B cell (primary cell): Measurements from ENCODE around the gene ZNF384. TPM values are rescaled to one million over a fixed set of nuclear protein-coding genes. Genes with fewer than 3 reads are reported as not detected.

Experiments used
- ATAC-seq: fragments of 200-7000 bp; cut with Tn5 transposase; one replicate; pipeline ENCODE4 v1.10.0; 2021; ENCODE audit warnings: low read depth, mild to moderate bottlenecking, moderate number of reproducible peaks, moderate library complexity
- CTCF ChIA-PET: fragments of 350-600 bp; sonication (Branson Sonifier 250); formaldehyde crosslinking; loops from one replicate; lab custom pipeline; 2021; ENCODE audit warnings: antibody characterized with exemption, inconsistent platforms; lab: Charles Lee
- POLR2A ChIA-PET: fragments of 350-600 bp; sonication (Branson Sonifier 250); formaldehyde crosslinking; loops from one replicate; lab custom pipeline; 2021; ENCODE audit warnings: antibody characterized with exemption; lab: Charles Lee
- DNase-seq: peaks from one replicate; pipeline ENCODE4 v3.0.0; 2013
- H2AFZ ChIP-seq: 2 replicates; pipeline ENCODE4 v1.6.1; 2012; ENCODE audit warnings: mild to moderate bottlenecking, low read depth, low read length; ENCODE audit not compliant: insufficient read depth, poor library complexity, severe bottlenecking
- H3K27ac ChIP-seq, 2 donors: 1 replicate in 1 of 2; 2 replicates in 1 of 2; pipeline ENCODE4 v1.5.1; 2012 to 2013; ENCODE audit warnings: low read length in 2 of 2, mild to moderate bottlenecking in 2 of 2, moderate library complexity in 1 of 2
- H3K27me3 ChIP-seq, 4 experiments: fragments of 200-600 bp in 1 of 4; sonication (generic) in 1 of 4; replicated peaks in 1 of 4; 1 replicate in 2 of 4; 2 replicates in 2 of 4; pipeline versions ENCODE4 v1.6.1 to v1.7.0; 2013 to 2016; ENCODE audit warnings: low read length in 3 of 4, mild to moderate bottlenecking in 2 of 4, mixed read lengths in 1 of 4, moderate library complexity in 1 of 4; ENCODE audit not compliant: insufficient read depth in 4 of 4, control insufficient read depth in 3 of 4; ENCODE audit errors: control extremely low read depth in 1 of 4
- H3K36me3 ChIP-seq, 2 experiments: replicated peaks in 1 of 2; 1 replicate in 1 of 2; 2 replicates in 1 of 2; pipeline versions ENCODE4 v1.6.1 to v1.7.1; 2013; ENCODE audit warnings: low read length in 1 of 2; ENCODE audit not compliant: insufficient read depth in 2 of 2, control insufficient read depth in 1 of 2; ENCODE audit errors: control extremely low read depth in 1 of 2, extremely low read depth in 1 of 2
- H3K4me1 ChIP-seq, 2 donors: fragments of 200-600 bp in 1 of 2; sonication (generic) in 1 of 2; 1 replicate in 1 of 2; 2 replicates in 1 of 2; pipeline versions ENCODE4 v1.5.1 to v1.6.1; 2013 to 2017; ENCODE audit warnings: low read length in 2 of 2; ENCODE audit not compliant: control insufficient read depth in 2 of 2, insufficient read depth in 2 of 2
- H3K4me2 ChIP-seq: replicated peaks from 2 replicates; pipeline ENCODE3; 2012; ENCODE audit warnings: mild to moderate bottlenecking, low read depth, low read length; ENCODE audit not compliant: poor library complexity, severe bottlenecking
- H3K4me3 ChIP-seq, 5 experiments: fragments of 200-600 bp in 1 of 5; sonication (generic) in 1 of 5; 1 replicate in 3 of 5; 2 replicates in 2 of 5; pipeline versions ENCODE4 v1.5.1 to v1.7.0; 2011 to 2016; ENCODE audit warnings: low read length in 4 of 5, mild to moderate bottlenecking in 4 of 5, low read depth in 2 of 5, control low read depth in 1 of 5, moderate library complexity in 1 of 5; ENCODE audit not compliant: insufficient read depth in 1 of 5; ENCODE audit errors: control extremely low read depth in 1 of 5, extremely low read depth in 1 of 5
- H3K79me2 ChIP-seq: fragments of 200-600 bp; sonication (generic); one replicate; pipeline ENCODE4 v1.6.0; 2016; ENCODE audit warnings: low read length; ENCODE audit not compliant: control insufficient read depth, insufficient read depth
- H3K9ac ChIP-seq: fragments of 200-600 bp; sonication (generic); 2 replicates; pipeline ENCODE4 v1.6.1; 2017; ENCODE audit warnings: mild to moderate bottlenecking, low read length, moderate library complexity
- H3K9me3 ChIP-seq, 3 donors: one replicate each; pipeline versions ENCODE4 v1.6.1 to v1.7.1; 2013; ENCODE audit warnings: low read length in 2 of 3; ENCODE audit not compliant: control insufficient read depth in 2 of 3, insufficient read depth in 1 of 3; ENCODE audit errors: control extremely low read depth in 1 of 3
- H4K20me1 ChIP-seq: 2 replicates; pipeline ENCODE4 v1.6.0; 2012; ENCODE audit warnings: mild to moderate bottlenecking, low read length; ENCODE audit not compliant: insufficient read depth, control insufficient read depth, poor library complexity, severe bottlenecking
- H3K27ac Mint-ChIP-seq: one replicate; pipeline ENCODE4 v1.8.0; 2021; ENCODE audit warnings: mixed read lengths
- H3K27me3 Mint-ChIP-seq: one replicate; pipeline ENCODE4 v1.8.0; 2021; ENCODE audit warnings: mixed read lengths
- H3K4me1 Mint-ChIP-seq: one replicate; pipeline ENCODE4 v1.8.0; 2021; ENCODE audit warnings: mixed read lengths
- H3K4me3 Mint-ChIP-seq: one replicate; pipeline ENCODE4 v1.8.0; 2021; ENCODE audit warnings: mixed read lengths
- H3K9me3 Mint-ChIP-seq: one replicate; pipeline ENCODE4 v1.8.0; 2022; ENCODE audit warnings: mixed read lengths; ENCODE audit not compliant: insufficient read depth
- CTCF ChIP-seq: fragments of 200-600 bp; IDR thresholded peaks from one replicate; pipeline ENCODE4 v1.8.0; 2022; ENCODE audit warnings: antibody characterized with exemption, mild to moderate bottlenecking
- EZH2 ChIP-seq: IDR thresholded peaks from 2 replicates; pipeline ENCODE4 v1.6.1; 2012; ENCODE audit warnings: borderline replicate concordance, low read depth, mild to moderate bottlenecking, moderate library complexity, low read length; ENCODE audit not compliant: insufficient read depth, poor library complexity, severe bottlenecking
- WGBS: methylation state at CpG from one replicate; pipeline ENCODE4 v1.1.5; 2013; ENCODE audit warnings: missing lambda C conversion rate; ENCODE audit not compliant: insufficient coverage; 5-methylcytosine and 5-hydroxymethylcytosine counted together
- intact Hi-C: fragments of 100-400 bp; cut with micrococcal nuclease; formaldehyde crosslinking; loops from one replicate; pipeline ENCODE4 v1.10.0; 2022
- polyA plus RNA-seq: library from polyadenylated mRNA; depleted of rRNA; stranded (reverse); fragments of >200 nt; gene quantifications from 2 replicates; pipeline ENCODE4 v1.2.3, GENCODE V29; 2012
- total RNA-seq, 2 donors: library from RNA; stranded (reverse); fragments of 120-200 nt in 1 of 2; gene quantifications; 1 replicate in 1 of 2; 2 replicates in 1 of 2; pipeline versions ENCODE4 v1.2.3 to v1.2.4, GENCODE V29; 2013 to 2022

The ZNF384 gene
- total and polyA plus RNA-seq, 2 donors (not counting 1 experiment from before 2014, with no cell fraction given): 83.4 to 108 TPM

DNA sequence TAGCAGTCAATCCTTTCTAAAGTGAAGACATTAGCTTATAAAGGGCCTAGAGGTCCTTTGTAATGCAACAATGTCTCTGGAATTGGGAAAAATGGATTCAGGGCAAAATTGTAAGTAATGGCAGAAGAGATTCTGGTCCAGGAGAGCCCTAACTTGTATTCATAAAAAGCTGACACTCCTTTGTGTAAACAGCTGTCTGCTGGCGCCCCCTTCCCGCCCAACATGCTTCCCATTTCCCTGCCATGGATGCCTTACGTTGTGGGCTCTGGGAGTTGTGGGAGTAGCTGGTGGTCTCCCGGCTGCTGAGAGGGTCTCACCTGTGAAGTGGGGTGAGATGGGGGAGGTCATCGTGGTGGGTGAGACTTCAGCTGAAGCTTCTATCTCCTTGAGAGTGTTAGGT lies 44.3 kb downstream of the ZNF384 start:
- no peak for DNase-seq

More for the DNA sequence above, 44.3 kb downstream of the ZNF384 start:
- CTCF ChIA-PET: interaction anchor here (0.6 to 2.6 kb wide), 12 partner anchors 9 to 92 kb away, joined by 3 to 24 read pairs (median 4); partner anchors contain the start of gene LPAR5
- Histone ChIP-seq H3K36me3 (peaks cover 0 to 12% of the 10 kb centered on the region in 2 experiments), H4K20me1 (no peaks in the 10 kb centered on the region), H3K9me3 (peaks cover 0 to 14% (median 0%) of the 10 kb centered on the region in 3 donors), H2AFZ (peak overlapping the region; percentile 65), H3K4me1 (peaks cover 24 to 44% of the 10 kb centered on the region in 2 donors), H3K4me2 (peak overlapping the region; percentile 60), H3K27me3 (no peaks in the 10 kb centered on the region), H3K79me2 (peaks cover 31% of the 10 kb centered on the region), H3K27ac (peak overlapping the region; percentile 36 to 59), H3K9ac (no peak overlapping the region), H3K4me3 (no peak overlapping the region)
- no peak for ATAC-seq
- TF ChIP-seq EZH2 (no peak), CTCF (no peak)
- Mint-ChIP-seq H3K27ac (peak overlapping the region; percentile 83), H3K4me1 (peaks cover 46% of the 10 kb centered on the region), H3K4me3 (peak overlapping the region; percentile 44), H3K27me3 (no peaks in the 10 kb centered on the region), H3K9me3 (no peaks in the 10 kb centered on the region)
- intact Hi-C loops: loop anchor here (1.0 kb wide), 1 partner anchor 10 kb away; the partner anchor contains the start of gene LPAR5
- POLR2A ChIA-PET: interaction anchor here (1.1 to 4.6 kb wide), 2 partner anchors 9 to 29 kb away, joined by 3 to 25 read pairs; partner anchors contain the start of gene LPAR5
- WGBS: 82% methylated on average over 4 of the region's 5 CpGs
